ENCODE results near the gene SYMPK. TPM values are rescaled to one million over a fixed set of nuclear protein-coding genes. Genes with fewer than 3 reads are reported as not detected.
A peak's percentile ranks its signal among the peaks of the same experiment; 100 is the strongest.

Gene SYMPK
- total and polyA plus RNA-seq, 2 experiments from 2014 or later: 33.4 to 41.6 TPM

GRCh38 chr19:45883881-45884681 is 21.1 kb upstream of the SYMPK start:
- peak; percentile 14 for DNase-seq (ENCODE audit: low spot score)
- peaks cover 19% of the 10 kb centered on the region for H4K20me1 ChIP-seq (ENCODE audit: insufficient read depth, poor library complexity, severe bottlenecking)
- H3K4me1 ChIP-seq (ENCODE audit: insufficient read depth): peaks cover 17% of the 10 kb centered on the region
- no peaks in the 10 kb centered on the region for H3K9me2 ChIP-seq (replicated peaks; ENCODE audit: insufficient read depth)
- H3K27me3 ChIP-seq: no peaks in the 10 kb centered on the region
- 96% methylated on average over 53 of the region's 57 CpGs for WGBS (ENCODE audit: low lambda C conversion rate, missing lambda C conversion rate)
- H3K4me3 ChIP-seq: no peak overlapping the region
- H3K4me2 ChIP-seq: peak overlapping the region; percentile 93
- H3K36me3 ChIP-seq (replicated peaks; ENCODE audit: insufficient read depth, low read depth): no peaks in the 10 kb centered on the region
- TF ChIP-seq EZH2 (IDR thresholded peaks at IDR 0.05; ENCODE audit: borderline replicate concordance): no peak
- no peak for TF ChIP-seq EZH2phosphoT487 (IDR thresholded peaks at IDR 0.05; ENCODE audit: low read depth, severe bottlenecking, unreplicated experiment)
- TF ChIP-seq CTCF (IDR thresholded peaks at IDR 0.05; ENCODE audit: poor library complexity): no peak
- peaks cover 22% of the 10 kb centered on the region for H3K79me2 ChIP-seq
- no peak overlapping the region for H3K27ac ChIP-seq
- H3K9me3 ChIP-seq (ENCODE audit: low read depth): no peaks in the 10 kb centered on the region
- no peak overlapping the region for H2AFZ ChIP-seq

GRCh38 chr19:45883586-45883880 is 20.6 kb upstream of the SYMPK start:
- H3K79me2 ChIP-seq: peaks cover 22% of the 10 kb centered on the region
- no peak overlapping the region for H3K27ac ChIP-seq
- no peaks in the 10 kb centered on the region for H3K9me3 ChIP-seq (ENCODE audit: low read depth)
- no peaks in the 10 kb centered on the region for H3K27me3 ChIP-seq
- no peaks in the 10 kb centered on the region for H3K36me3 ChIP-seq (replicated peaks; ENCODE audit: insufficient read depth, low read depth)
- no peak overlapping the region for H2AFZ ChIP-seq
- H4K20me1 ChIP-seq (ENCODE audit: insufficient read depth, poor library complexity, severe bottlenecking): peaks cover 19% of the 10 kb centered on the region
- no peak for DNase-seq (ENCODE audit: low spot score)
- no peaks in the 10 kb centered on the region for H3K9me2 ChIP-seq (replicated peaks; ENCODE audit: insufficient read depth)
- H3K4me3 ChIP-seq: no peak overlapping the region
- WGBS (ENCODE audit: low lambda C conversion rate, missing lambda C conversion rate): 38% methylated on average over 5 of the region's 5 CpGs
- peak overlapping the region; percentile 93 for H3K4me2 ChIP-seq
- peaks cover 19% of the 10 kb centered on the region for H3K4me1 ChIP-seq (ENCODE audit: insufficient read depth)
- no peak for TF ChIP-seq EZH2 (IDR thresholded peaks at IDR 0.05; ENCODE audit: borderline replicate concordance)
- TF ChIP-seq CTCF (IDR thresholded peaks at IDR 0.05; ENCODE audit: poor library complexity): no peak
- no peak for TF ChIP-seq EZH2phosphoT487 (IDR thresholded peaks at IDR 0.05; ENCODE audit: low read depth, severe bottlenecking, unreplicated experiment)

GRCh38 chr19:45882652-45883585 is 20.0 kb upstream of the SYMPK start:
- H3K4me2 ChIP-seq: peak overlapping the region; percentile 93
- H3K27me3 ChIP-seq: no peaks in the 10 kb centered on the region
- H3K4me3 ChIP-seq: no peak overlapping the region
- peaks cover 19% of the 10 kb centered on the region for H4K20me1 ChIP-seq (ENCODE audit: insufficient read depth, poor library complexity, severe bottlenecking)
- peak overlapping the region; percentile 96 for H3K27ac ChIP-seq
- 11% methylated on average over 37 of the region's 47 CpGs for WGBS (ENCODE audit: low lambda C conversion rate, missing lambda C conversion rate)
- no peaks in the 10 kb centered on the region for H3K9me3 ChIP-seq (ENCODE audit: low read depth)
- H3K36me3 ChIP-seq (replicated peaks; ENCODE audit: insufficient read depth, low read depth): no peaks in the 10 kb centered on the region
- H3K4me1 ChIP-seq (ENCODE audit: insufficient read depth): peaks cover 24% of the 10 kb centered on the region
- TF ChIP-seq EZH2 (IDR thresholded peaks at IDR 0.05; ENCODE audit: borderline replicate concordance): no peak
- TF ChIP-seq EZH2phosphoT487 (IDR thresholded peaks at IDR 0.05; ENCODE audit: low read depth, severe bottlenecking, unreplicated experiment): no peak
- peak; percentile 99 for TF ChIP-seq CTCF (IDR thresholded peaks at IDR 0.05; ENCODE audit: poor library complexity)
- no peak overlapping the region for H2AFZ ChIP-seq
- peak; percentile 95 for DNase-seq (ENCODE audit: low spot score)
- no peaks in the 10 kb centered on the region for H3K9me2 ChIP-seq (replicated peaks; ENCODE audit: insufficient read depth)
- H3K79me2 ChIP-seq: peaks cover 22% of the 10 kb centered on the region

All from hepatocyte (in vitro differentiated cells).